GM18519 (cell line): ENCODE results near the gene ARHGAP36.

Experiments
- ATAC-seq: cut with Tn5 transposase; IDR thresholded peaks from one replicate; pipeline ENCODE4 v1.9.1; 2021; ENCODE audit warnings: mild to moderate bottlenecking, moderate library complexity; ENCODE audit not compliant: unreplicated experiment, low FRiP score

The ARHGAP36 gene

DNA sequence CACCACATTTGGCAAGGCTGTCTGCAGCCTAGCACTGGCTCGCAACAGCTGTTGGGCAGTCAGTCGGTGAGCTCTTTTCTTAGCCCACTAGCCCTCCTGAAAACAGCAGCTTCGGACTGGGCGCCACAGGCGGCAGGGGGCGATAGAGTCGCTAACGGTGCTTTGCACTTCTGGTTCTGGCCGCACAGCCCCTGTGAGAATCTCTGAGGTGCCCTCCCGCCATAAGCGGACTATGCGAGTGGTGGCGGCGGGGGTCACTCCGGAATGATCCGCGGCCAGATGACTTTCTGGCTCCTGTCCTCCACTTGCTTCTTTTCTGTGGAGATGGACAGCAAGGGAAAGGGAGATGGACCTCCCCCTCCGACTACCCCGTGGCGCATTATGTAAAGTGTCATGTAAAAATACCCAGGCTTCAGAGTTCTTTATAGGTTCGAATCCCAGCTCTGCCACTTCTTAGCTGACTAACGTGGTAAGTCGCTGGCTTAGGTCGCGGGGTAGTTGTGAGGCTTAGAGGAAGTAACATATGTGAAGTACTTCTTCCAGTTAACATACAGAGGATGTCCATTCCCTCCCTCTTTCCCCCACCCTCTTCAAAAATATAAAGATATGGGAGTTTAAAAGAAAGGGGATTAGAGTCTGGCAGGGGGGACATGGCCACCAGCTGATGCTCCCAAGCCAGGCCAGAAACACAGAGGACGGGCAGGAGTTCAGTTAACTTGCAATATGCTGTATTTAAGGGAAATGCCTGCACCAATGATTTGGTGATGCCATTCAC is 11.0 kb downstream of the ARHGAP36 start:
- no peak for ATAC-seq

DNA sequence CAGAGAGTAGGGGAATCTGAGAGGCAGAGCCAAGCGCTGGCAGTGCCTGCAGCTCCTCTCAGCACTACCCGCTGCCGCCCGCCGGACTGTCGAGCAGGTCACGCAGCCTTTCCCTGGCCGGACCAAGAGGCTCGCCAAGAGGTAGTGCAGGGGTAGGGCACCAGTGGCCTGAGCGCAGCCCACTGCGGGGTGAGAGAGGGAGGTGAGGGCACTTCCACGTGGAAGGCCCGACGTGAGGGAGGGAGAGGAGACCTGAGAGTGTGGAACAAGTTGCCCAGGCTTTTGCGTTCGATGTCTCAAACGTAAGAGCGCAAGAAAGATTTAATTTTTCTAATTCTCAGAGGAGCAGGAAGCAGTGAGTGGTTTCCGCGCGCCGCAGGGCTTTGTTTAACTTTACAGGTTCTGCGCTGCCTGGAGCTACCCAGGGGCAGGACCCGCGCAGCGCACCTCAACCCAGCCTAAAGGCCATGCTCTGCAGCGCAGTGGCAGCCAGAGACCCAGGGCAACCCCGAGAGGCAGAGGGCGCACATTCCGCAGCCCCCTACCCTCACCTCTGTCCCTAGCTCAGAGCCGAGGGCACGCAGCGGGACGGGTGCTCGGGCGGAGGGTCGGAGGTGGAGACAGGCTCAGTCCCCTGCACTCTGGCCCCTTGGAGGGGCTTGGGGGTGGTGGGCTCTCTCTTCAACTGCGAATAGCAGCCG is 14.9 kb downstream of the ARHGAP36 start:
- ATAC-seq, result no peak

DNA sequence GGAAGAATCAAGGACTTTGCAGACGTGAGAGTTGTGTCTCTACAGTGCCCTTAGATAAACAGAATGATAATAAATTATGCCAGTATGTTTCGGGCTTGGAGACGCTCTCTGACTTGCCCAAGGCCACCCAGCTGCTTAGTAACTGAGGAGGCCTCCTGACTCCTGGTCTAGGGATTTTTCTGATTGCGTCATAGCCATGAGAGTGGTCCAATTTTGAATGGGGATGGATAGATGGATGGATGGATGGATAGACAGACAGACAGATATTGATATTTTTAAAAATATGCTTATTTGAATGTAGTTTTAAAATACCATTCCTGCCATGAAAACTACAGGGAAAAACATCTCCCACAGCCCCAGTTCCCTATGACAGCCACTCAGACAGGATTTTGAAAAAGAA is 15.5 kb downstream of the ARHGAP36 start:
- no peak for ATAC-seq

DNA sequence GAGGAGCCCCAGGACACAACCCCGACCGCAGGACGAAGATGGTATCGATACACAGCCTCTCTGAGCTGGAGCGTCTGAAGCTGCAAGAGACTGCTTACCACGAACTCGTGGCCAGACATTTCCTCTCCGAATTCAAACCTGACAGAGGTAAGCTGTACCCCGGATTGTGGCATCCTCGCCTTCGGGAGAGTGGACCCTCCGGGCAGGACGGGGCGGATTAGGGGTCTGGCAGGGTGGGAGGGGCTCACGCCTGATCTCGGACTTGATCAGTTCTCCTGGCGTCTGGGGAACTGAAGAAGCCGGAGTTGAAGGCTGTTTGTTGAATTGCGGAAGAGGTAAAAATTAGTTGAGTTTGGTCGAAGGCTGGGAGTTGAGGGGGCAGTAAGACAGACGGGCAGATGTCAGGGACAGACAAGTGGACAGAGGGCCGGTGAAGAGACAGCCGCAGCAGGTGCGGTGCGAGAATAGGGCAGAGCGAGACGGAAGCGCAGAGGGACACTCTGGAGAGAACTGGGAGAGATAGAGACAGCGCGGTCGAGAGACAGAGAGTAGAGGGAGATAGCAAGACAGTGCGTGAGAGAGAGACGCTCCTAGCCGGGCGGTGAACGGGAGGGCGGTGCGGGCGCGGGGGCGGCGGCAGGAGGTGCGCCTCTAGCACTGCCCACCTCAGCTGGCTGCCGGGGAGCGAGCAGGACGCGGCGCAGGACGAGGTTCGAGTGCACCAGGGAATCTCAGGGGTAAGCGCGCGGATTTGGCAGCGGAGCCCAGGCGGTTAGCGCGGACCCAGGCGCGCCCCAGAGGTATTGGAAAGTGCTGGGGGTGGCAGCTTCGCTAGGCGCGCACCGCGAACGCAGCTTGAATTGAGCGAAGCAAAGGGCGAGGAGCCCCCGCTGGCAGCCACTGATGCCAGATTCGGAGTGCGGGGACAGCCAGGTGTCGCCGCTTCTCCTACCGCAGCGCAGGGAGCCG is 23.9 kb downstream of the ARHGAP36 start:
- ATAC-seq, result no peak

DNA sequence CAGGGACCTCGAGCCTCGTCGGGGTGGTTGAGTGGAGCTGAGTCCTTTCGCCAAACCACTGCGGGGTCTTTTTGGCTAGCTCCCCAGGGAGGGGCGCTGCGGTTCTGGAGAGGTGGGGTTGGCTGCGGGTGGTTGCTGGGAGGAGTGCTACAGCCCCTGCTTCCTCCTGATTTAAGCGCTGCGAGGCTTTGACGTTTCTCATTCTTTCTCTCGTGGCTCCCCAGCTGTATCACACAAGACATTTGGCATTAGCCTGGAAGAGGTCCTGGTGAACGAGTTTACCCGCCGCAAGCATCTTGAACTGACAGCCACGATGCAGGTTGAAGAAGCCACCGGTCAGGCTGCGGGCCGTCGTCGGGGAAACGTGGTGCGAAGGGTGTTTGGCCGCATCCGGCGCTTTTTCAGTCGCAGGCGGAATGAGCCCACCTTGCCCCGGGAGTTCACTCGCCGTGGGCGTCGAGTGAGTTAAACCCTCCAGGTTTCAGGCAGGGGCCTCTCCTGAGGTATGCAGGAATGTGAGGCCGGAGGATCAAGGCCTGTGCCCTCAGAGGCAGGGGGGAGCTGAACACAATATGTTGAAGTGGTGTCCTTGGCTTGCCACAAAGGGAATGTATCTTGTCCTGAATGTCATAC is 25.5 kb downstream of the ARHGAP36 start:
- ATAC-seq, result no peak

DNA sequence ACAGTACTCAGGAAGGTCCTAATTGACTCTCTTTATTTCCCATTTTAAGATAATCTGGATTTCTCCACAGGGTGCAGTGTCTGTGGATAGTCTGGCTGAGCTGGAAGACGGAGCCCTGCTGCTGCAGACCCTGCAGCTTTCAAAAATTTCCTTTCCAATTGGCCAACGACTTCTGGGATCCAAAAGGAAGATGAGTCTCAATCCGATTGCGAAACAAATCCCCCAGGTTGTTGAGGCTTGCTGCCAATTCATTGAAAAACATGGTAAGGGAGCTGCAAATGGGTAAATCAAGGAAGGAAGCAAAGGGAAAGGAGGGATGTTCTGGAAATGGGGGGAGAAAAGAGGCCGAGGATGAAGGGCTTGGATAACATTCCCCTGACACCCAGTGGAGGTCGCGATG is 26.0 kb downstream of the ARHGAP36 start:
- no peak for ATAC-seq

DNA sequence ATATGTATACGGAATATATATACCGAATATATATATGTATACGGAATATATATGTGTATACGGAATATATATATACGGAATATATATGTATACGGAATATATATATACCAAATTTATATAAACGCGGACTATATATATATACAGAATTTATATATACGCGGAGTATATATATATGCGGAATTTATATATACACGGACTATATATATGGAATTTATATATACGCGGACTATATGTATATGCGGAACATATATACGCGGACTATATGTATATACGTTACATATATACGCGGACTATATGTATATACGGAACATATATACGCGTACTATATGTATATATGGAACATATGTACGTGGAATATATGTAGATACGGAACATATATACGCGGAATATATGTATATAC is 78.6 kb downstream of the ARHGAP36 start:
- ATAC-seq, result no peak

DNA sequence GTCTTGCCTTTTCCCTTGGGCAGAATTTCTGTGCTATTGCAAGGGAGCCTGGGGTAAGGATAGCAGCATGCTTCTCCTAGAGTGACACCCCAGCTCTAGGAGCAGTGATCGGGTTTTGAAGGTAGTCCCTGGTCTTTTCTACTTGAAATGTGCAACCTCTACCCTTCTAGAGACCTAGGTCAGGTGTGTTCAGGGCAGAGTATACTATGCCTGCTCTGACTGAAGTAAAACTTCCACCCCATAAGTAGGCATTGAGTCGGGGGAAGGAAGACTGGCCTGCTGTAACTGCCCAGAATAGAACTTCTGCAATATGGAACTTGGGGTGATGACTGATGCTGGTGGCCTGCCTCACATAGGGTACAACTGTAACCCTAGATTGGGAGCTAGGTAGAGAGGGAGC is 80.9 kb downstream of the ARHGAP36 start:
- ATAC-seq, result no peak
